Sigmoid colon (tissue), 7 donors: ENCODE data around the gene EIF2B4. TPM values are rescaled to one million over a fixed set of nuclear protein-coding genes. Genes with fewer than 3 reads are reported as not detected.

ENCODE experiments used
- DNase-seq: peaks from one replicate; pipeline ENCODE4 v3.0.0-alpha.2; 2019
- H3K27ac ChIP-seq, 4 donors: fragments of 200-600 bp; sonication (generic); one replicate each; pipeline ENCODE4 v1.5.1; 2016 to 2019; ENCODE audit warnings: mild to moderate bottlenecking in 1 of 4
- H3K27me3 ChIP-seq, 3 donors: fragments of 200-600 bp; sonication (generic); one replicate each; pipeline ENCODE4 v1.5.1; 2019; ENCODE audit warnings: mild to moderate bottlenecking in 1 of 3
- H3K36me3 ChIP-seq, 4 donors: fragments of 200-600 bp; sonication (generic); one replicate each; pipeline ENCODE4 v1.5.1; 2016 to 2019
- H3K4me1 ChIP-seq, 4 donors: fragments of 200-600 bp; sonication (generic); one replicate each; pipeline ENCODE4 v1.5.1; 2017 to 2019
- H3K4me3 ChIP-seq, 4 donors: fragments of 200-600 bp; sonication (generic); one replicate each; pipeline ENCODE4 v1.5.1; 2017 to 2019; ENCODE audit warnings: mild to moderate bottlenecking in 2 of 4, moderate library complexity in 1 of 4
- H3K9me3 ChIP-seq, 4 donors: fragments of 200-600 bp in 3 of 4; sonication (generic) in 3 of 4; one replicate each; pipeline versions ENCODE4 v1.5.1 to v1.6.1; 2013 to 2019
- CTCF ChIP-seq, 4 experiments: fragments of 450-650 bp in 3 of 4; fragments of 200-600 bp in 1 of 4; IDR thresholded peaks; one replicate each; pipeline ENCODE4 v1.5.1; 2016 to 2019; ENCODE audit warnings: antibody characterized with exemption in 4 of 4, mild to moderate bottlenecking in 3 of 4, moderate library complexity in 2 of 4
- EP300 ChIP-seq, 4 donors: sonication (generic); formaldehyde crosslinking; IDR thresholded peaks; one replicate each; pipeline ENCODE4 v1.6.1; 2017; ENCODE audit warnings: antibody characterized with exemption in 4 of 4
- POLR2A ChIP-seq, 2 donors: fragments of 450-650 bp; IDR thresholded peaks; one replicate each; pipeline ENCODE4 v1.6.1; 2016; ENCODE audit warnings: antibody characterized with exemption in 2 of 2, mild to moderate bottlenecking in 2 of 2, moderate library complexity in 2 of 2
- POLR2AphosphoS5 ChIP-seq, 4 donors: sonication (generic); formaldehyde crosslinking; IDR thresholded peaks; one replicate each; pipeline ENCODE4 v1.6.1; 2017; ENCODE audit warnings: antibody characterized with exemption in 4 of 4
- WGBS, 2 donors: extraction: QIAGEN DNeasy Blood & Tissue Kit; methylation state at CpG; one replicate each; pipeline ENCODE4 v1.1.7; 2013; 5-methylcytosine and 5-hydroxymethylcytosine counted together
- intact Hi-C: fragments of 100-400 bp; cut with DNase I; formaldehyde crosslinking; loops from one replicate; pipeline ENCODE4 v1.15.1; 2023
- polyA plus RNA-seq, 3 donors: library from polyadenylated mRNA; stranded (reverse); fragments of 200-250 nt; gene quantifications; one replicate each; pipeline ENCODE4 v1.2.3, GENCODE V29; 2013
- total RNA-seq, 4 donors: library from RNA; depleted of rRNA; stranded (reverse); fragments of >200 nt; gene quantifications; one replicate each; pipeline ENCODE4 v1.1.0, GENCODE V29; 2016
- donor health status: healthy with polysubstance abuse.
- donor health status: Bipolar disorder and iron deficiency.
- donor health status: healthy.

The EIF2B4 gene
- total and polyA plus RNA-seq, 7 donors: 26.4 to 64.2 (median 41.5) TPM

GRCh38 chr2:27314709-27315108, 55.4 kb downstream of the EIF2B4 start:
- H3K4me3 ChIP-seq: no peak overlapping the region
- intact Hi-C loops: no loop called here
- TF ChIP-seq POLR2A (IDR thresholded peaks at IDR 0.05) (no peak), POLR2AphosphoS5 (IDR thresholded peaks at IDR 0.05) (no peak), EP300 (IDR thresholded peaks at IDR 0.05) (no peak), CTCF (IDR thresholded peaks at IDR 0.05) (no peak)
- H3K9me3 ChIP-seq: no peaks in the 10 kb centered on the region
- no peak for DNase-seq
- no peak overlapping the region for H3K27ac ChIP-seq
- no peaks in the 10 kb centered on the region for H3K4me1 ChIP-seq
- peaks cover 4 to 20% (median 10%) of the 10 kb centered on the region in 4 donors for H3K36me3 ChIP-seq
- H3K27me3 ChIP-seq: no peaks in the 10 kb centered on the region
- WGBS, 2 donors: 93% methylated on average over 9 of the region's 9 CpGs

Other genes with a start within 250 kb of the EIF2B4 start
- not detected for gene ABHD1, start 246.5 kb downstream of the EIF2B4 start, total RNA-seq
- under 1 TPM in 1 of 3 donors, not detected in 2; 0.15 TPM for gene ABHD1, start 246.5 kb downstream of the EIF2B4 start, polyA plus RNA-seq
- 10 to 100 TPM; 47.6 to 58.5 (median 51.6) TPM for gene PREB, start 235.7 kb downstream of the EIF2B4 start, total RNA-seq
- gene PREB, start 235.7 kb downstream of the EIF2B4 start, polyA plus RNA-seq: 10 to 100 TPM; 28.2 to 50.1 (median 41.8) TPM
- not detected for gene PRR30, start 230.9 kb downstream of the EIF2B4 start, total RNA-seq
- not detected for gene PRR30, start 230.9 kb downstream of the EIF2B4 start, polyA plus RNA-seq
- gene TCF23, start 221.3 kb downstream of the EIF2B4 start, total RNA-seq: not detected
- under 1 TPM in 1 of 3 donors, not detected in 2; 0.03 TPM for gene TCF23, start 221.3 kb downstream of the EIF2B4 start, polyA plus RNA-seq
- gene ATRAID, start 158.3 kb downstream of the EIF2B4 start, total RNA-seq: 100 to 1,000 TPM; 128 to 226 (median 159) TPM
- gene ATRAID, start 158.3 kb downstream of the EIF2B4 start, polyA plus RNA-seq: 10 to 100 TPM; 58.5 to 99.7 (median 73.9) TPM
- 10 to 100 TPM in 3 of 4 donors, 1 to 10 TPM in 1; 7.2 to 15.5 (median 12.9) TPM for gene SLC5A6, start 158.1 kb downstream of the EIF2B4 start, total RNA-seq
- gene SLC5A6, start 158.1 kb downstream of the EIF2B4 start, polyA plus RNA-seq: 10 to 100 TPM in 1 of 3 donors, 1 to 10 TPM in 2; 2.4 to 26.7 (median 3.5) TPM
- 10 to 100 TPM in 3 of 4 donors, 1 to 10 TPM in 1; 9.1 to 25.2 (median 17.1) TPM for gene CAD, start 153.0 kb downstream of the EIF2B4 start, total RNA-seq
- 10 to 100 TPM in 1 of 3 donors, 1 to 10 TPM in 2; 1.8 to 27.4 (median 3.0) TPM for gene CAD, start 153.0 kb downstream of the EIF2B4 start, polyA plus RNA-seq
- gene SLC30A3, start 107.3 kb downstream of the EIF2B4 start, total RNA-seq: 1 to 10 TPM in 1 of 4 donors, under 1 TPM in 2, not detected in 1; 0.28 to 1.1 (median 0.68) TPM
- gene SLC30A3, start 107.3 kb downstream of the EIF2B4 start, polyA plus RNA-seq: under 1 TPM in 2 of 3 donors, not detected in 1; 0.10 to 0.60 TPM
- gene DNAJC5G, start 94.9 kb downstream of the EIF2B4 start, total RNA-seq: 1 to 10 TPM in 1 of 4 donors, under 1 TPM in 1, not detected in 2; 0.71 to 1.7 TPM
- gene DNAJC5G, start 94.9 kb downstream of the EIF2B4 start, polyA plus RNA-seq: not detected
- under 1 TPM in 1 of 4 donors, not detected in 3; 0.41 TPM for gene TRIM54, start 87.9 kb downstream of the EIF2B4 start, total RNA-seq
- gene TRIM54, start 87.9 kb downstream of the EIF2B4 start, polyA plus RNA-seq: under 1 TPM in 2 of 3 donors, not detected in 1; 0.16 to 0.46 TPM
- 1 to 10 TPM in 3 of 4 donors, under 1 TPM in 1; 0.71 to 6.5 (median 2.8) TPM for gene UCN, start 61.9 kb downstream of the EIF2B4 start, total RNA-seq
- gene UCN, start 61.9 kb downstream of the EIF2B4 start, polyA plus RNA-seq: under 1 TPM in 1 of 3 donors, not detected in 2; 0.89 TPM
- gene MPV17, start 47.2 kb downstream of the EIF2B4 start, total RNA-seq: 10 to 100 TPM; 48.1 to 68.6 (median 61.1) TPM
- gene MPV17, start 47.2 kb downstream of the EIF2B4 start, polyA plus RNA-seq: 10 to 100 TPM; 22.2 to 61.8 (median 28.7) TPM
- gene GTF3C2, start 13.6 kb downstream of the EIF2B4 start, total RNA-seq: 10 to 100 TPM; 23.3 to 46.5 (median 28.9) TPM
- 10 to 100 TPM; 28.8 to 33.4 (median 31.9) TPM for gene GTF3C2, start 13.6 kb downstream of the EIF2B4 start, polyA plus RNA-seq
- gene SNX17, start 278 bp upstream of the EIF2B4 start, total RNA-seq: 100 to 1,000 TPM in 1 of 4 donors, 10 to 100 TPM in 3; 71.2 to 102 (median 98.1) TPM
- gene SNX17, start 278 bp upstream of the EIF2B4 start, polyA plus RNA-seq: 10 to 100 TPM; 70.5 to 92.4 (median 78.1) TPM
- gene ZNF513, start 10.4 kb upstream of the EIF2B4 start, total RNA-seq: 1 to 10 TPM; 5.0 to 8.7 (median 7.2) TPM
- 10 to 100 TPM; 15.7 to 27.5 (median 20.4) TPM for gene ZNF513, start 10.4 kb upstream of the EIF2B4 start, polyA plus RNA-seq
- 10 to 100 TPM; 40.8 to 48.3 (median 44.5) TPM for gene PPM1G, start 39.3 kb upstream of the EIF2B4 start, total RNA-seq
- 10 to 100 TPM; 42.0 to 93.4 (median 47.4) TPM for gene PPM1G, start 39.3 kb upstream of the EIF2B4 start, polyA plus RNA-seq
- gene NRBP1, start 58.3 kb upstream of the EIF2B4 start, total RNA-seq: 10 to 100 TPM; 78.5 to 93.5 (median 86.4) TPM
- gene NRBP1, start 58.3 kb upstream of the EIF2B4 start, polyA plus RNA-seq: 10 to 100 TPM; 60.8 to 72.8 (median 72.7) TPM
- gene KRTCAP3, start 72.0 kb upstream of the EIF2B4 start, total RNA-seq: under 1 TPM in 1 of 4 donors, not detected in 3; 0.54 TPM
- gene KRTCAP3, start 72.0 kb upstream of the EIF2B4 start, polyA plus RNA-seq: 10 to 100 TPM; 33.0 to 93.5 (median 46.5) TPM
- gene IFT172, start 119.4 kb upstream of the EIF2B4 start, total RNA-seq: 10 to 100 TPM; 25.7 to 37.7 (median 33.9) TPM
- 100 to 1,000 TPM in 2 of 3 donors, 10 to 100 TPM in 1; 82.3 to 139 (median 123) TPM for gene IFT172, start 119.4 kb upstream of the EIF2B4 start, polyA plus RNA-seq
- 1 to 10 TPM; 6.1 to 6.8 (median 6.6) TPM for gene FNDC4, start 124.9 kb upstream of the EIF2B4 start, total RNA-seq
- 1 to 10 TPM in 2 of 3 donors, under 1 TPM in 1; 0.69 to 4.9 (median 4.8) TPM for gene FNDC4, start 124.9 kb upstream of the EIF2B4 start, polyA plus RNA-seq
- gene GCKR, start 126.5 kb upstream of the EIF2B4 start, total RNA-seq: 1 to 10 TPM in 1 of 4 donors, not detected in 3; 1.1 TPM
- under 1 TPM in 1 of 3 donors, not detected in 2; 0.32 TPM for gene GCKR, start 126.5 kb upstream of the EIF2B4 start, polyA plus RNA-seq
- gene ZNF512, start 212.7 kb upstream of the EIF2B4 start, total RNA-seq: 10 to 100 TPM; 30.7 to 44.3 (median 39.4) TPM
- gene ZNF512, start 212.7 kb upstream of the EIF2B4 start, polyA plus RNA-seq: 10 to 100 TPM in 1 of 3 donors, 1 to 10 TPM in 2; 3.9 to 13.8 (median 6.6) TPM